PC-3 (cell line): Measurements from ENCODE around the gene KDM3A. TPM values are rescaled to one million over a fixed set of nuclear protein-coding genes. Genes with fewer than 3 reads are reported as not detected.

ENCODE experiments used
- ATAC-seq: fragments of 200-7000 bp; cut with Tn5 transposase; 2 replicates; pipeline ENCODE4 v1.9.1; 2020; ENCODE audit warnings: mild to moderate bottlenecking, moderate library complexity
- Bru-seq: library from RNA; stranded (reverse); fragments of 400-500 nt; gene quantifications from one replicate; lab custom pipeline; 2021; lab: Mats Ljungman, UMichigan
- BruChase-seq, 2 experiments: library from RNA; stranded (reverse); fragments of 400-500 nt; gene quantifications; one replicate each; lab custom pipeline; 2021; lab: Mats Ljungman, UMichigan
- BruUV-seq: library from RNA; stranded (reverse); fragments of 400-500 nt; replicated peaks from 2 replicates; lab custom pipeline; 2021; lab: Mats Ljungman, UMichigan
- CTCF ChIA-PET: fragments of 300-600 bp; sonication (Branson Sonifier 250); formaldehyde crosslinking; loops from one replicate; lab custom pipeline; 2022; ENCODE audit warnings: antibody characterized with exemption; lab: Charles Lee
- POLR2A ChIA-PET: fragments of 300-600 bp; sonication (Branson Sonifier 250); formaldehyde crosslinking; loops from one replicate; lab custom pipeline; 2022; ENCODE audit warnings: antibody characterized with exemption; ENCODE audit not compliant: unreplicated experiment; lab: Charles Lee
- DNase-seq: peaks from one replicate; pipeline ENCODE4 v3.0.0-alpha.2; 2015
- H2AFZ ChIP-seq: fragments of 300-600 bp; sonication (generic); 2 replicates; pipeline ENCODE4 v1.6.0; 2016; ENCODE audit warnings: antibody characterized with exemption, low read length
- H3F3A ChIP-seq: fragments of 300-600 bp; sonication (generic); one replicate; pipeline ENCODE4 v1.6.0; 2017; ENCODE audit warnings: antibody characterized with exemption, low read length, control low read depth, mild to moderate bottlenecking; ENCODE audit not compliant: unreplicated experiment
- H3K27ac ChIP-seq: fragments of 300-600 bp; sonication (generic); 2 replicates; pipeline ENCODE4 v1.5.1; 2016; ENCODE audit warnings: mild to moderate bottlenecking, low read length
- H3K27me3 ChIP-seq: fragments of 300-600 bp; sonication (generic); 2 replicates; pipeline ENCODE4 v1.6.1; 2016; ENCODE audit warnings: low read length, mixed read lengths
- H3K36me3 ChIP-seq: fragments of 300-600 bp; sonication (generic); 2 replicates; pipeline ENCODE4 v1.6.1; 2016; ENCODE audit warnings: low read depth, mixed run types, low read length, mixed read lengths
- H3K4me1 ChIP-seq: fragments of 300-600 bp; sonication (generic); 2 replicates; pipeline ENCODE4 v1.5.1; 2016; ENCODE audit warnings: low read length; ENCODE audit not compliant: insufficient read depth
- H3K4me2 ChIP-seq: fragments of 300-600 bp; sonication (generic); 2 replicates; pipeline ENCODE4 v1.6.0; 2016; ENCODE audit warnings: low read length
- H3K4me3 ChIP-seq: fragments of 300-600 bp; sonication (generic); 2 replicates; pipeline ENCODE4 v1.5.1; 2016; ENCODE audit warnings: mild to moderate bottlenecking, low read length, mixed read lengths
- H3K79me2 ChIP-seq: fragments of 300-600 bp; sonication (generic); 2 replicates; pipeline ENCODE4 v1.6.1; 2017; ENCODE audit warnings: low read length, mixed read lengths
- H3K9ac ChIP-seq: fragments of 300-600 bp; sonication (generic); 2 replicates; pipeline ENCODE4 v1.6.0; 2016; ENCODE audit warnings: mild to moderate bottlenecking, low read length
- H3K9me2 ChIP-seq: fragments of 300-600 bp; sonication (generic); replicated peaks from 2 replicates; pipeline ENCODE4 v1.6.1; 2016; ENCODE audit warnings: mixed run types, low read length, mixed read lengths
- H3K9me3 ChIP-seq: fragments of 300-600 bp; sonication (generic); 2 replicates; pipeline ENCODE4 v1.6.1; 2016; ENCODE audit warnings: low read length, mixed read lengths
- H4K20me1 ChIP-seq: fragments of 300-600 bp; sonication (generic); 2 replicates; pipeline ENCODE4 v1.6.1; 2016; ENCODE audit warnings: low read length, mixed read lengths
- EZH2 ChIP-seq: fragments of 300-600 bp; sonication (generic); IDR thresholded peaks from one replicate; pipeline ENCODE4 v1.6.1; 2017; ENCODE audit warnings: antibody characterized with exemption, mild to moderate bottlenecking, low read length; ENCODE audit not compliant: unreplicated experiment
- EZH2phosphoT487 ChIP-seq: fragments of 300-600 bp; sonication (generic); IDR thresholded peaks from 2 replicates; pipeline ENCODE4 v1.6.1; 2018; ENCODE audit warnings: mild to moderate bottlenecking, antibody characterized with exemption, low read length, borderline replicate concordance
- intact Hi-C: fragments of 100-400 bp; cut with micrococcal nuclease; formaldehyde crosslinking; loops from 2 replicates; pipeline ENCODE4 v1.9.0; 2023
- long read RNA-seq: library from polyadenylated mRNA; unstranded; transcript quantifications from one replicate; pipeline ENCODE4 v2.0.0, GENCODE V29; 2021; ENCODE audit not compliant: unreplicated experiment
- total RNA-seq: library from RNA; depleted of rRNA; stranded (reverse); fragments of >200 nt; gene quantifications from 2 replicates; pipeline ENCODE4 v1.2.3, GENCODE V29; 2014; rRNA removed
- TF ChIP-seq, protein P1 (sequence below): fragments of 300-600 bp; sonication (generic); conservative IDR thresholded peaks from 2 replicates; pipeline ENCODE4 v1.5.1; 2017; ENCODE audit warnings: antibody characterized with exemption, low read depth, mild to moderate bottlenecking, low read length

The KDM3A gene, protein sequence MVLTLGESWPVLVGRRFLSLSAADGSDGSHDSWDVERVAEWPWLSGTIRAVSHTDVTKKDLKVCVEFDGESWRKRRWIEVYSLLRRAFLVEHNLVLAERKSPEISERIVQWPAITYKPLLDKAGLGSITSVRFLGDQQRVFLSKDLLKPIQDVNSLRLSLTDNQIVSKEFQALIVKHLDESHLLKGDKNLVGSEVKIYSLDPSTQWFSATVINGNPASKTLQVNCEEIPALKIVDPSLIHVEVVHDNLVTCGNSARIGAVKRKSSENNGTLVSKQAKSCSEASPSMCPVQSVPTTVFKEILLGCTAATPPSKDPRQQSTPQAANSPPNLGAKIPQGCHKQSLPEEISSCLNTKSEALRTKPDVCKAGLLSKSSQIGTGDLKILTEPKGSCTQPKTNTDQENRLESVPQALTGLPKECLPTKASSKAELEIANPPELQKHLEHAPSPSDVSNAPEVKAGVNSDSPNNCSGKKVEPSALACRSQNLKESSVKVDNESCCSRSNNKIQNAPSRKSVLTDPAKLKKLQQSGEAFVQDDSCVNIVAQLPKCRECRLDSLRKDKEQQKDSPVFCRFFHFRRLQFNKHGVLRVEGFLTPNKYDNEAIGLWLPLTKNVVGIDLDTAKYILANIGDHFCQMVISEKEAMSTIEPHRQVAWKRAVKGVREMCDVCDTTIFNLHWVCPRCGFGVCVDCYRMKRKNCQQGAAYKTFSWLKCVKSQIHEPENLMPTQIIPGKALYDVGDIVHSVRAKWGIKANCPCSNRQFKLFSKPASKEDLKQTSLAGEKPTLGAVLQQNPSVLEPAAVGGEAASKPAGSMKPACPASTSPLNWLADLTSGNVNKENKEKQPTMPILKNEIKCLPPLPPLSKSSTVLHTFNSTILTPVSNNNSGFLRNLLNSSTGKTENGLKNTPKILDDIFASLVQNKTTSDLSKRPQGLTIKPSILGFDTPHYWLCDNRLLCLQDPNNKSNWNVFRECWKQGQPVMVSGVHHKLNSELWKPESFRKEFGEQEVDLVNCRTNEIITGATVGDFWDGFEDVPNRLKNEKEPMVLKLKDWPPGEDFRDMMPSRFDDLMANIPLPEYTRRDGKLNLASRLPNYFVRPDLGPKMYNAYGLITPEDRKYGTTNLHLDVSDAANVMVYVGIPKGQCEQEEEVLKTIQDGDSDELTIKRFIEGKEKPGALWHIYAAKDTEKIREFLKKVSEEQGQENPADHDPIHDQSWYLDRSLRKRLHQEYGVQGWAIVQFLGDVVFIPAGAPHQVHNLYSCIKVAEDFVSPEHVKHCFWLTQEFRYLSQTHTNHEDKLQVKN (N-terminal part only)
- total RNA-seq (32.2 and 59.6 TPM in 2 replicates), Bru-seq, nascent RNA (percentile 92 among the genes with signal in this experiment), BruChase-seq, experiment 1, labeled RNA remaining after a 6-hour chase (percentile 87 among the genes with signal in this experiment), BruChase-seq, experiment 2, labeled RNA remaining after a 2-hour chase (percentile 92 among the genes with signal in this experiment)
- long read RNA-seq, full-length matches to known transcripts, result 48 of 94 reads
- long read RNA-seq, partial matches to known transcripts, result 18 of 94 reads
- long read RNA-seq, other reads (novel, unspliced or antisense), result 28 of 94 reads

DNA sequence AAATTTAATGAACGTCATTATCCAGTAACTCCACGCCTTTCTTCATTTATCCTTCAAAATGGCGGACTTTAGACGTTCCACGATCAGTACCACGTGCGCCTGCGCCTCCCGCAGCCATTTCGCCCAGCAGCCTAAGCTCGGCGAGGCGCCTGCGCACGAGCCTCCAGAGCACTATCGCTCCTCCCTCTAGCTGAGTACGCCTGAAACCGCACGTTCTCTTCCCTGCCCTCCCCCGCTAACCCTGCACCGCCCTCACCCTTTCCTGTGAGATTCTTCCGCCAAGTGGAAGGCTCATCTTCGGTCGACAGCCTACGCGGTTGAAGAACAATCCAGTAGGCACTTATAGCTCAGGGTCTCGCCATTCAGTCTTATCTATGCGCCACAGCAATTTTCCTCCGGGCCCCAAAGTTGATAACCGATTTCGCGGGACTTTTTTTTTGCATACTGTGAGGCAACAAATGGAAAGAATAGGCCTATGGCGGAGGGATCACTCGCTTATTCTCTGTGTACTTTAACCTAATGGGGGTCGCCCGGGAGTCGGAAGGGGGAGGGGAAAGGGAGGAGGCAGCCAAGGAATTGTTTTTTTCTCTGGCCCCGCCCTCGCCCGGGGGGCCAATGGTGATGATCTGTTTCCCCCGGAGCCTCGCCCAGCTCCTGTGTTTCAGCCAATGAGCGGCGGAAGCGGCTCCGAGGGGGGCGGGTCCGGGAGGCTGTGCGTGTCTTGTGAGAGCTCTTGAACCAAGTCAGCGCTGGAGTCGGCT, at the start of gene KDM3A:
KDM3A (plus strand) TSS at position 741 of the 761 bp plus-strand sequence. CDS start 677 bp downstream, outside the sequence.
- Histone ChIP-seq H3F3A (no peaks in the 10 kb centered on the region), H3K9me2 (no peaks in the 10 kb centered on the region), H3K36me3 (peaks cover 37% of the 10 kb centered on the region), H3K27me3 (no peaks in the 10 kb centered on the region), H3K79me2 (peaks cover 41% of the 10 kb centered on the region), H3K9ac (peak within 1 kb of the TSS; percentile 69), H3K4me1 (peaks cover 29% of the 10 kb centered on the region), H2AFZ (peak within 1 kb of the TSS; percentile 99), H3K27ac (peak within 1 kb of the TSS; percentile 89), H3K4me2 (peak within 1 kb of the TSS; percentile 98), H3K4me3 (peak within 1 kb of the TSS; percentile 81), H3K9me3 (peaks cover 21% of the 10 kb centered on the region), H4K20me1 (peaks cover 36% of the 10 kb centered on the region)
- BruUV-seq, result no TSS peak
- peak; percentile 84 for ATAC-seq
- ChIA-PET POLR2A (interaction anchor here (0.5 to 0.7 kb wide), 8 partner anchors 46 to 699 kb away, joined by 3 to 6 read pairs (median 3); no protein-coding TSS in a partner anchor), CTCF (interaction anchor here (0.6 to 0.8 kb wide), 3 partner anchors 45 to 120 kb away, joined by 3 to 7 read pairs (median 6); no protein-coding TSS in a partner anchor)
- TF ChIP-seq, protein P1, sequence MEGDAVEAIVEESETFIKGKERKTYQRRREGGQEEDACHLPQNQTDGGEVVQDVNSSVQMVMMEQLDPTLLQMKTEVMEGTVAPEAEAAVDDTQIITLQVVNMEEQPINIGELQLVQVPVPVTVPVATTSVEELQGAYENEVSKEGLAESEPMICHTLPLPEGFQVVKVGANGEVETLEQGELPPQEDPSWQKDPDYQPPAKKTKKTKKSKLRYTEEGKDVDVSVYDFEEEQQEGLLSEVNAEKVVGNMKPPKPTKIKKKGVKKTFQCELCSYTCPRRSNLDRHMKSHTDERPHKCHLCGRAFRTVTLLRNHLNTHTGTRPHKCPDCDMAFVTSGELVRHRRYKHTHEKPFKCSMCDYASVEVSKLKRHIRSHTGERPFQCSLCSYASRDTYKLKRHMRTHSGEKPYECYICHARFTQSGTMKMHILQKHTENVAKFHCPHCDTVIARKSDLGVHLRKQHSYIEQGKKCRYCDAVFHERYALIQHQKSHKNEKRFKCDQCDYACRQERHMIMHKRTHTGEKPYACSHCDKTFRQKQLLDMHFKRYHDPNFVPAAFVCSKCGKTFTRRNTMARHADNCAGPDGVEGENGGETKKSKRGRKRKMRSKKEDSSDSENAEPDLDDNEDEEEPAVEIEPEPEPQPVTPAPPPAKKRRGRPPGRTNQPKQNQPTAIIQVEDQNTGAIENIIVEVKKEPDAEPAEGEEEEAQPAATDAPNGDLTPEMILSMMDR, result no peak
- TF ChIP-seq EZH2phosphoT487 (no peak), EZH2 (no peak)
- DNase-seq, result peak; percentile 99
- intact Hi-C loops, result loop anchor here (2.0 to 5.0 kb wide), 7 partner anchors 36 to 334 kb away; partner anchors contain the start of genes CHMP3, IMMT, POLR1A and PTCD3

DNA sequence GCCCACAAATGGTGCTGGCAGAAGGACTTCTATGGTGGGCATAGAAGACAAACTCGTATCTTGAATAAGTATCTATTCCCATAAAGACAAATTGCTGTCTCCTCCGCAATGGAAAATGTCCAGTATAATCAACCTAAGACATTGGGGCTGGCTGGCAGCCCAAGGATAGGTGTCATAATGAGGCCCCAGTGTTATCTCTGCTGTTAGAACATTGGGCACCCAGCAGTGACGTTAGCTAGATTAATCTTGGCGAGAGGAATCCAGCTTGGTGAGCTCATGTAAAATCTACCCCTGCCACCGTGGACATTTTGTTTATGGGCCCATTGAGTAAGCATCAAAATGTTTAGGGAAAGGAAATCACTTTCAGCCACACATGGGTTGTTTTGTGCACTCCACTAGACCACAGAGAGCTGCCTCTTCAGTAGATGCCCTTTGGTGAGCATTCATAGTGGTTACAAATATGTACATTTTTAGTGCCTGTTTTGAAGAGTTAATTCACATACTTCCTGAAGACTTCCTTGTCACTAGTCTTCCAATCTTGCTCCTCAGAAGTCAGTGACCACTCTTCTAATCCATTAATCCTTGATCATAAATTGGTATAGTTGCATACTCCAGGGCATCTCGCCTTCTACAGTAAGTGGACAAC, 48.2 kb upstream of the KDM3A start:
- ChIA-PET CTCF (interaction anchor here (0.7 kb wide), 1 partner anchor 22 kb away, joined by 3 read pairs; no protein-coding TSS in a partner anchor), POLR2A (no interaction called here)
- intact Hi-C loops, result loop anchor here (10.0 kb wide), 1 partner anchor 102 kb away; no protein-coding TSS in a partner anchor
- Histone ChIP-seq H3K9me3 (no peaks in the 10 kb centered on the region), H3K9me2 (0 out of 2 replicates have a peak, but pooled peaks cover 2% of the 10 kb centered on the region), H2AFZ (no peak overlapping the region), H3K79me2 (no peaks in the 10 kb centered on the region), H3K27ac (no peak overlapping the region), H3K4me1 (peaks cover 13% of the 10 kb centered on the region), H3K27me3 (no peaks in the 10 kb centered on the region), H3K36me3 (no peaks in the 10 kb centered on the region), H3K4me3 (no peak overlapping the region), H3K9ac (no peak overlapping the region), H4K20me1 (no peaks in the 10 kb centered on the region), H3K4me2 (no peak overlapping the region), H3F3A (no peaks in the 10 kb centered on the region)
- ATAC-seq (no peak), DNase-seq (no peak)
- BruUV-seq, result no TSS peak
- TF ChIP-seq, protein P1, result no peak
- TF ChIP-seq EZH2 (no peak), EZH2phosphoT487 (no peak)
